HG03066 (cell line): ENCODE data around the gene XIRP2.

Experiments used
- ATAC-seq: cut with Tn5 transposase; IDR thresholded peaks from one replicate; pipeline ENCODE4 v1.9.1; 2021; ENCODE audit warnings: low read depth; ENCODE audit not compliant: unreplicated experiment

The XIRP2 gene

DNA sequence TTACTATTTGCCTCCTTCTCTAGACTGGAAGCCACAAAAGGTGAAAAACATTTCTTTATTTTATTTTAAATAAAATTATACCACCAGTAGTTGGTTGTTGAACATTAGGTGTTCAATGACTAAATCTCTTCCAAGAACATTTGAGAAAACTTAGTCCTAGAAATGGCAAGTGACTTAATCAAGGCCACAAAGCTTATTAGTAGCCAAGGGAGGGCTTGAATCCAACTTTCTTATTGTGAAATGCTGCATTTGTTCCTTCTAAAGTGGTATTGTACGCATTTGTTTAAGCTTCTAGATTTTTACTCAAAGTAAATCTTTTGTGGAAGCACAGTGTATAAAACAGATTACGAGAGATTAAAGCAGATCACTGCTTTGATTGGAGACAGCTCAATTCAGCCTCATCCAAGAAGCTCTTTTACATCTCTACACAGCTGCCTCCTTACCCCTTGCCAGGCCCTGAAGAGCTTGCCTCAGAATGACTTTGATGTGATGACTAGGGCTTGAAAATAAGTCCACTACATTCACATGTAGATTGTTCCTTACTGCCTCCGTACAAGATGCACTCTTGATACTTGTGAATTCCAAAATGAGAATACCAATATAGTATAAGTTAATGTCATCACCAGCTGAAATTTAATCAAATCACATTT is 244.8 kb downstream of the XIRP2 start:
- ATAC-seq = no peak

DNA sequence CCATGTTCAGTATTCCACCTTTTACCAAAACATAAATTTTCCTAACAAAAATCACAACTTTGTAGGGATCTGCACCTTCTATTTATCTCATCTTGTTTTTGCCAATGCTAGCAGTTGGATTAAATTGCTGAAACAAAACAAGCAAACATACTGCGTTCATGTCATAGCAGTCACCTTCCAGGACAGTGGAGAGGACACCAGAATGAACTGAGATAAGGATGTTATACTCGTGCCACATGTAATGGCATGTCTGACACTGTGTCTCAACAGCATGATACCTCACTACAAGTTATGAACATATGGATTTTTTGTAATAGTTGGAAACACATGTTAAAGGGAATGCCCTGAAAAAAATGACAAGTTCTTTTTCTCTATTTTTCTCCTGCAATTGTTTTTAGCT is 245.3 kb downstream of the XIRP2 start:
- no peak for ATAC-seq

DNA sequence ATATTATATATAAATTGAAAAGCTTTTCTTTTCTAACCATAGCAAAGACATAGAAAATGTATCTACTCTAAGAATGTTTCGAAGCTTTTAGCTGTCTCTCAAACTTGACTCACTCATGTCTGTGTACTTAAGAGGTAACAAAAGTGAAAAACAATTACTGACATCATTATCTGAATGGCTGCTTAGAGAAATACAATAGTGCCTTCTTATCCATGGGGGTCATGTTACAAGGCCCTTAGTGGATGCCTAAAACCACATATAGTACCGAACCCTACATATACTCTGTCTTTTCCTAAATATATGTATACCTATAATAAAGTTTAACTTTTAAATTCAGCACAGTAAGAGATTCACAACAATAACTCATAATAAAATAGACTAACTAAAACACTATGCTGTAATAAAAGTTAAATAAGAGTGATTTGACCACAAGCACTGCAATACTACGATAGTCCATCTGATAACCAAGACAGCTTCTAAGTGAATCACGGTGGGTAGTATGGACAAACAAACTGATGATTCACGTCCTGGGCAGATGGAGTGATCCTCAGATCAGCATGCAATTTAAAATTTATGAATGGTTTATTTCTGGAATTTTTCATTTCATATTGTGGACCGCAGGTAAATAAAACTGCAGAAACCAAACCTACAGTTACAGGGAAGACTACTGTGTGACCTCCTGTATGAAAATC is 246.2 kb downstream of the XIRP2 start:
- ATAC-seq = no peak

DNA sequence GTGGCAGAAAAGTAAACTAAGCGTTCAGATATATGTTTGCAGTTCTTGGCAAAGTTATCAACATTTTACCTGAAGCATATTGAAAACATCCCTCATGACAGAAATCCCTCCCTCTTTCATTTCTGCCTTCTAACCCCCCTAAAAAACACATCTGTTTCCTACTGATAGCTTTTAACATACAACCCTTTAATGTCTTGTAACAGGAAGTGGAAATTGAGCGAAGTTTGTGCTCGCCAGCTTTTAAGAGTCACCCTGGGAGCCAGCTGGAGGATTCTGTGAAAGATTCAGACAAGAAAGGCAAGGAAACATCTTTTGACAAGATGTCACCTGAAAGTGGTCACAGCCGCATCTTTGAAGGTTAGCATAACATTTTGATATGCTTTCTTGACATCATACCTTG is 247.4 kb downstream of the XIRP2 start:
- ATAC-seq = no peak

DNA sequence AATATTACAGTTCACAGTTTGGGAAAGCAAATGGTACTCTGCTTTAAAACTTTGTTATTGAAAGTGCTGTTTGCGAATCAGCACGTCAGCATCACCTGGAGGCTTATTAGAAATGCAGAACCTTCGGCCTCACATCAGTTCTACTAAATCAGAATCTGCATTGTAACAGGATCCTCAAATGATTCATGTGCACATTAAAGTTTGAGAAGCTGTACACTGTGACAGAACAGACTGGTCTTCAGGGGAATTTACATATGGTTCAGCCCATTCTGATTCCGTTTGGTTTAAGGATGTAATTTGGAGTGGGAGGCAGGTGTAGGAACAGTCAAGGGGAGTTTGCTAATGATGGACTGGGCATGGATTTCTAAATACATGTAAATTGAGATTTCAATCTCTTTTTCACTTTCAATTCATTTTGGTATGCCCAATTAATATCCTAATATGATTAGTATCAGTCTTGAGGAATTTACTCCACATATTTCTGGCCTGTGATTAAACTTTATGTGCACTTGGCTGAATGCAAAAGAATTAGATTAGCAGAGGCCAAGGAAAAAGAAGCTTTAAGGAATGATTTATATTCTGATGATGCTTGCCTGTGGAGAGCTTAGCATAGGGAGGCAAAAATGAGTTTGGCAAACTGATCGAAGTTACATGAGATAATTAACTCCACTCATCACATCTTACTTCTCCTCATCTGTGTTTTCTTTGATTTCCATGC is 248.8 kb downstream of the XIRP2 start:
- no peak for ATAC-seq

DNA sequence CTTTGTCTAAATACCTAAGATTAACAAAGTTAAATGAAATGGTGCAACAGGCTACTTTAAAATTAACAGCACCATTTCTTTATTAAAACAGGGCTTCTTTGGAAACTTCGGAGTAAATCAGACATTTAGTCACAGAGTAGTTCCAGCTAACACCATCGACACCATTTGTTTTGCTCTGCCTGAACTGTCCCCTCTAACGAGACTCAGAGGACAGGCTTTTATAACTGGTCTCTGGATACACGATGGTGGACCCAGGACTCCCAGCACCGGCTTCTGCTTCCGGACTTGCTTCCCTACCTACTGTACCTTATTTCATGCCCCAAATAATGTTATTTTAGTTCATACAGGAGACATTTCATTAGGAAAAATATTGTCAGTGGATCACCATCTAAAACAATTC is 252.1 kb downstream of the XIRP2 start:
- ATAC-seq = no peak

DNA sequence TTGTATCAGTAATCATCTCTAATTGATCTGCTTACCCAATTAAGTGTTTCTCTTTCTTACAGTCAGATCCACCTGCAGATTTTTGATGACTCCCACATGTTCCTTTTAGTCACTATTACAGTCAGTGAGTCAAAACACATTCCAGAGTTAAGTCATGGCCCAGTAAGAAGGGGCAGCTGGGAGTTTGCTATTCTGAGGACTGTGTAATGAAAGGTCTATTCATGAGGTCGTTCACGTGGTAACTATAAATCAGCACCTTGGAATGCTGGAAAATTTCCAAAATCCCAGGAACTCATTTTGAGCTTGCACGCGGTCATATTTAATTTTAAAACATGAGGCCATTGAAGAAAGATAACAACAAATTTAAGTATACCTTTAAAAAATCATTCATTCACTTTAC is 252.5 kb downstream of the XIRP2 start:
- no peak for ATAC-seq

DNA sequence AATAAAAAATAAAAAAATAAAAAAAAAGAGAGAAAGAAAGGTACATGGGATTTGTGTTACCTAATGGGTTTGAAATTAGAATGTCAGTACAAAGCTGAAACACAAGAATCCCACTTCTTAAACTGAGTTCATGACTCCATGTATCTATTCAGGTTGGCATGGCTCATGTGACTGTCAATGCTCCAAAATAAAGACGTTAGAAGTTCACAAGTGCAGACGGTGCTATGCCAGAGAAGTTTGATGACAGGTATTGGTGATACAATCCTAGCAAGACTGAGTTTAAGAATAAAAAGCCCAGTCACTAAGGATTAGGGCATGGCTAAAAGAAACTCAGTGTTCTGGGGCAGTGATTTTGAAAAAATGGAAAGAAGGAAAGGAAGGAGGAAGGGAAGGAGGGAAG is 254.3 kb downstream of the XIRP2 start:
- ATAC-seq = no peak

DNA sequence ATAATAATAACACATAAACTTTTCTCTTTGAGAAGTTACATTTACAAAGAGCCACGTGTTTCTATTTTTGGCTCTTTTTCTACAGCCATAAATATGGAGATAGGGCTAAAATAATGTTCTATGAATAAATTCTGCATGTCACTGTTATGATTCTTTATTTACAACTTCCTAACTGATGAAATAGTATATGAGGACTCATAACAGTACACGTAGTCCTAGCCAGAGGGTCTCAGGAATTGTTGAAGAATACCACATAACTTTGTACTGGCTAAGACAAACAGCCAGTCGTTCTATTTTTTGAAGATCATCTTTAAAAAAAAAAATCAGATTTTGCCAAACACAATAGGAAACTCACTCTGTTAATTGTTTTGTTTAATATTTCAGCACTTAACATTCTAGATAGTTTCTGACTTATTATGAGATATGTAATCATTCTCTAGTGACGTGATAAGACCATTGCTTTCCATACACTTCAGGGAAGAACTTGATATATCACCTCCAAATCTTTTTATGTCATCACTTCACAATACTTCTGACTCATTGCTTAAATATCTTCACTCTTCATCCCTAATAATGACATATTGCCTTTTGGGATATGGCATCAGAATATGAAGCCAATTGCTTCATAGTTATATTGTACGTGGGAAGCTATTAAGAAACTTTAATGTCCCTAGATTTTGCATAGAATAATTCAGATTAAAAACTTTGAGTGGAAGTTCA is 256.1 kb downstream of the XIRP2 start:
- no peak for ATAC-seq

DNA sequence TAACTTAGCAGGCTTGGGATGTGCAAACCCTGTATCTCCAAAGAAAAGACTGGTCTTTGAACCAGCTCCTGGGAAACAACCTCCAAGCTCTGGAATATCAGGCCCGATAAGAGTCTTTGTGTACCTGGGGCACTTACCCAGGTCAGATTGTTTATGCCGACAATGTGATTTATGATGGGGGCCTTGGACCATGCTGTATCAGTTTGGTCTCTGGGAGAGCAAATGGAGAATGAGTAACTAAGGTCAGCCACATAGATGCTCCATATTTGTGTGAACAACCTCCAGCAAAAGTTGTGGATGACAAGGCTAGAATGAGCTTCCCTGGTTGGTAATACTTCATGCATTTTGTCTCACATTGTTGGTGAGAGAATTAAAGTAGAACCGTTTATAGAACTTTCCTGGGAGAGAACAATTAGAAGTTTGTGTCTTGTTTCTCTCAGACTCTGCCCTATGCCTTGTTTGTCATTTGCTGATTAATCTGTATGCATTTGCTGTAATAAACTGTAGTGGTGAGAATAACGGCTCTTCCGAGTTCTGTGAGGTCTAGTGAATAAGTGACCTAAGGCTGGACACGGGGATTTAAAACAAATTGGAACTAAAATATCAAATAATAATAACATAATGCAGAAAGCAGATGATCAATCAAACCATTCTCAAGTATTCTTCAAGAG is 259.1 kb downstream of the XIRP2 start:
- no peak for ATAC-seq

DNA sequence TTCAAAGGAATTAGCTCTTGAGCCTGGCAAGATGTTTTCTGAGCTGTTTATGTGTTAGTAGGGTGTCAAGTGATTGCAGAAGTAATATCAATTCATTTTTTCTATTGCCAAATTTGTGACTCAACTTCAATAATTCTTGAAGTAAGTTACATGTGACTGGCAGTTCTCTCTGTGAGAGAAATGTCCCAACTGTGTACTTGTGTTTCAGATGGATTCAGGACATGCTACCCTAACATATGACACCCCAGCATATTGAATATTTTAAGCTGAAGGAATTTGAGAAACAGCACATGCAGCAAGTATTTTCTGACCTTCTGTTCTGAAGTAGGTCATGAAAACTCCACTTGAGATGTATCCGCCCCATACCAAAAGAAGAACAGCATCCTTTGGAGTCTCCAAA is 263.6 kb downstream of the XIRP2 start:
- no peak for ATAC-seq

DNA sequence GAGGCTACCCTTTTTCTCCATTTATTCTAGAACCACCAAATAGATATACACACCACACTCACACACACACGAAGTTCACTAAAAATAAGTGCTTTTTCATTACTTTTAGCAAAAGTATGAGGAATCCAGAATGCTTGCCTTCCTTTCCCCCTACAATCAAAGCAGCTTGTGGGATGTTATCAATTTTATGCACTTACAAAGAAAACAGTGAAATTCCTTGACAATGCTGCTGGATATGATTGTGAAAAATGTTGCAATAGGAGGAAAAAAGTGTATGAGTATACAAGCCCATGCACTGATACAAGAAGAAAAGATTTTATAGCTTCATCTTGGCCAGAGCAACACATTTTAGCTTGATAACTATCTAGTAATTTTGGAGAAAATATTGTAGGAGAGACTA is 269.2 kb downstream of the XIRP2 start:
- ATAC-seq = no peak

DNA sequence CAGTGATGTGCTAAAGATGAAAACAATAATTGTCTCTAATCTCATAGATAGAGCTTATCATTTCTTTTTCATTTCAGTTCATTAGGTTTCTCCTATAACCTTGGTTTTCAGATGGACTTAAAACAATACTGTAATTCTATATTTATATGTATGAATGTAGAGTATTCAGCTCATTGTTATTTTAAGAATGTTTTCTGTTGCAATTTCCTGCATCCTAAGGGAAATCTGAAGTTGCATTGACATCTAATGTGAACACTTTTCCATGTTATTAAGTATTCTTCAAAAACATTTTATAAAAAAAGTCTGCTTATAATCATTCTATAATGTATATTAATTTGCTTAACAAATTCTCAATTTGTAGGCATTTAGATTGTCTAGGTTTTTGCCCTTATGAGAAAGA is 288.9 kb downstream of the XIRP2 start:
- no peak for ATAC-seq

DNA sequence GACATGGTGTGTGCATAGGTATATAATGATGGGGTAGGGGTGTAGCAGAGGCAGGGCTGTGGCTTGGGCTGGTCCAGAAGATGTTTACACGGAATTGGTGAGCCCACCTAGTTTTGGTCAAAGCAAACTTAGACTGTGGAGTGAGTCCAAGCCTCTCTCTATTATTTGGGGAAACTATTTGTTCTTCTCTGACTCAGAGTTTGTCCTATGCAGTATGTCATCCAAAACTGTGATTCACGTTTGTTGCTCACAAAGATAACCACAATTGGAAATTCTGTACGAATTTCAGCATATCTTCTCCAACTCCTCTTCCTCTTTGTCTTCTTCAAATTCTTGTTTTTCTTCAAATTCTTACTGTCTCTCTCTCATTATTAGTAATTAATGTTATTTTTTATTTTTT is 292.9 kb downstream of the XIRP2 start:
- no peak for ATAC-seq

DNA sequence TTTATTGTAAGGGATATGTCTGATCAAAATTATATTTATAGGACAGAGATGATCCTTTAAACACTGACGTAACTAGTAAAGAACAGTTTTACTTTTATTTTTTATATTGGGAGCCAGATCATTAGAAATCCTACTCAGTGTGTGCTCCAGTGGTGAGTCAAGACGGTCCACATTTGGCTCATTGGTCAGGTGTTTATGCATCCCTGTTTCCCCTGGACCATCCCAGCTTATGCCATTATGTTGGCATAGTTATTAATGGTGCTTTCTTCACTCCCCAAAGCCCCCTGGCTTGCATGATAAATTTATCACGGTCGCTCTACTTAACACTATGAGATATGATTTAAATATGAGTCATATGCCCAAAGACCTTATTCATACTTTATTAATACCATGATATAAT is 293.4 kb downstream of the XIRP2 start:
- no peak for ATAC-seq

DNA sequence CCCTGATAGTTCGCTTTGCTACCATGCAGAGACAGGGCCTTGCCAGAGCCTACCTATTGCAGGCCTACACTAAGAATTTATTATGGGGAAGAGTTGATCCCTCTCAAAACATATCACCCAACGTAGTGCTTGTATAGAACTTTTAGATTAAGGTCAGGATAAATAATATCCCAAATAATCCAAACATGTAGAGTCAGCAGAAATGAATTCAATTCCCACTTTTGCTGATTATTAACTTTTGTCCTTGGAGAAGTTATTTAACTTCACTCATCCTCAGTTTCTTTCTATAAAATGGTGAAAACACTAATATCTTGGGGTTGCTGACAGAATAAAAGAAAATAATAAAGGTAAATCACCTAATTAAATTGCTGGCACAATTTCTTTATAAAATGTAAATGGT is 294.1 kb downstream of the XIRP2 start:
- ATAC-seq = no peak

DNA sequence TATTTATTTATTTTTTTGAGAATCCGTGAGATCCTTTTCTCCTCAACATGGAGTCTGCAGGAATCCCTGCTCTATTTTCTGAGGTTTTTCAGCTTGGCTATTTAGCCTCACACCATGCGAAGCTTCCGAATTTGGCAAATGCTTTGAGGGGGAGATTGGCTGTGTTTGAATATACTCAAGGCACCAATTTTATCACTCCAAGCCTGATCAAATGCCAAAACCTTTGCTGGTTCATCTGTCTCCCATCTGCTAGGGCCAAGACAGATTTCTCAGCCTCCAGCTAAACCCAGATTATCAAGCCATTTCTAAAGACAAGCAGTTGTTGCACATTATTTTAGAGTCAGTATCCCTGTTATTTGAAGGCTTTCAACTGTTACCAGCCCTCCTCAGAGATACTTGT is 295.7 kb downstream of the XIRP2 start:
- ATAC-seq = no peak

DNA sequence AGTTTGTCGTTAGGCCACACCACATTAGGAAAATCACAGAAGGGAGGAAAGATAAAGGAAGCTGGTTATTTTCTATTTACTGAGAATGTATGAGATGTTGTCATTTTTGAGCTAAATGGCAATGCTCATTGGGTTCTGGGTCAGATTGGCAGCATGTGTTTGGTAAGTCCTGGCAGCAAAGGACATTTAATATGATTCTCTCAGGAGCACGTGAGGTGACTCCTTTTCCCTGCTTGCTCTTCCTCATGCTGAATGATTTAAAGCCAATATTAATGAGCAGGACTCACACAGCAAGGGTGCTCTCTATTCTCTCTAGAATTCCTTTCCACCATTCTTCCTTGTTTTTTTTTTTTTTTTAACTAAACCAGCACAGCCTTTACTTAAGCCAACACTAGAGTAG is 298.2 kb downstream of the XIRP2 start:
- no peak for ATAC-seq

DNA sequence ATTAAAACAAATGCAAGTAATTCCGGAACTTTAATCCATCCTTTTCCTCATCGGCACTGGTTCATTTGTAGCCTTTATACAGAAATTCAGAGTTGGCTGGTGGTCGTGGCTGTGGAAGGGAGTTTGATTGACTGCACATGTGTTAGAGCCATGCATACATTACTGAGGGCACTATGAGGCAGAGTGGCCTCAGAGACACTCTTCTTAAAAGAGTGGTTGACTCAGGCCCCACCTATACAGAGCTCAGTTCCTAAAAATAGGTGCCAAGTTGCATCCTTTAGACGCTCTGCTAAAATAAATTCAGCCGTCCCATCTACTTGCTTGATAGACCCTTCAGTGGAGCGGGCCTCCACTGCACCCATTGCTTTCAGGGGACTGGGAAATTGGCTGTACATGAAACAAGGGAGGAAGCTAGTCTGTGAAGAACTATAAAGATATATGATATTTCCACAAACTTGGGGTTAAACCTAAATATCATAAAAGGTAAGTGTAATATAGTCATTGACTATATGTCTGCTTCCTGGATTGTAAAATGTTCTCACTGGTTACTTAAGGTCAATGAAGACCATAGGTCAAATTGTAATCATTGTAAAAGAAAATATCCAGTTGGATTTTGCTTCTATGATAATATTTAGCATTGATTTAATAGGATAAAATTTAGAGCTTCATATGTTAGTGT is 298.9 kb downstream of the XIRP2 start:
- ATAC-seq = no peak
